ENCODE results near the gene DUSP16.

Gene DUSP16

GRCh38 chr12:12467688-12468261 is 94.9 kb downstream of the DUSP16 start:
- DNase-seq (ENCODE audit: low spot score): peak; percentile 71

- DNase-seq (ENCODE audit: low spot score): no peak
These were observed 95.4 kb downstream of the DUSP16 start for GRCh38 chr12:12467264-12467663.

GRCh38 chr12:12466157-12466556 is 96.5 kb downstream of the DUSP16 start:
- peak; percentile 70 for DNase-seq (ENCODE audit: low spot score)

GRCh38 chr12:12465522-12465921 is 97.1 kb downstream of the DUSP16 start:
- DNase-seq (ENCODE audit: low spot score): no peak

- DNase-seq (ENCODE audit: low spot score): peak; percentile 78
These were observed 100.7 kb downstream of the DUSP16 start for GRCh38 chr12:12461923-12462315.

GRCh38 chr12:12460935-12461922 is 101.4 kb downstream of the DUSP16 start:
- peak; percentile 77 for DNase-seq (ENCODE audit: low spot score)

- DNase-seq (ENCODE audit: low spot score): peak; percentile 80
These were observed 106.0 kb downstream of the DUSP16 start for GRCh38 chr12:12456637-12457036.

- no peak for DNase-seq (ENCODE audit: low spot score)
These were observed 108.3 kb downstream of the DUSP16 start for GRCh38 chr12:12454315-12454714.

- no peak for DNase-seq (ENCODE audit: low spot score)
These were observed 109.0 kb downstream of the DUSP16 start for GRCh38 chr12:12453635-12454034.

GRCh38 chr12:12452326-12452902 is 110.2 kb downstream of the DUSP16 start:
- no peak for DNase-seq (ENCODE audit: low spot score)

- DNase-seq (ENCODE audit: low spot score): no peak
These were observed 111.6 kb downstream of the DUSP16 start for GRCh38 chr12:12451098-12451497.

- no peak for DNase-seq (ENCODE audit: low spot score)
These were observed 112.6 kb downstream of the DUSP16 start for GRCh38 chr12:12450043-12450471.

GRCh38 chr12:12449533-12450025 is 113.1 kb downstream of the DUSP16 start:
- DNase-seq (ENCODE audit: low spot score): no peak

GRCh38 chr12:12447837-12448236 is 114.8 kb downstream of the DUSP16 start:
- DNase-seq (ENCODE audit: low spot score): no peak

GRCh38 chr12:12447236-12447635 is 115.4 kb downstream of the DUSP16 start:
- no peak for DNase-seq (ENCODE audit: low spot score)

GRCh38 chr12:12446786-12447185 is 115.9 kb downstream of the DUSP16 start:
- no peak for DNase-seq (ENCODE audit: low spot score)

- no peak for DNase-seq (ENCODE audit: low spot score)
These were observed 116.8 kb downstream of the DUSP16 start for GRCh38 chr12:12445882-12446181.

GRCh38 chr12:12445165-12445881 is 117.3 kb downstream of the DUSP16 start:
- no peak for DNase-seq (ENCODE audit: low spot score)

GRCh38 chr12:12443431-12443878 is 119.2 kb downstream of the DUSP16 start:
- DNase-seq (ENCODE audit: low spot score): no peak

- DNase-seq (ENCODE audit: low spot score): peak; percentile 58
These were observed 120.1 kb downstream of the DUSP16 start for GRCh38 chr12:12442548-12443071.

GRCh38 chr12:12441843-12442461 is 120.7 kb downstream of the DUSP16 start:
- DNase-seq (ENCODE audit: low spot score): peak; percentile 80
